ENCODE results near the gene CGNL1.

Gene CGNL1

DNA sequence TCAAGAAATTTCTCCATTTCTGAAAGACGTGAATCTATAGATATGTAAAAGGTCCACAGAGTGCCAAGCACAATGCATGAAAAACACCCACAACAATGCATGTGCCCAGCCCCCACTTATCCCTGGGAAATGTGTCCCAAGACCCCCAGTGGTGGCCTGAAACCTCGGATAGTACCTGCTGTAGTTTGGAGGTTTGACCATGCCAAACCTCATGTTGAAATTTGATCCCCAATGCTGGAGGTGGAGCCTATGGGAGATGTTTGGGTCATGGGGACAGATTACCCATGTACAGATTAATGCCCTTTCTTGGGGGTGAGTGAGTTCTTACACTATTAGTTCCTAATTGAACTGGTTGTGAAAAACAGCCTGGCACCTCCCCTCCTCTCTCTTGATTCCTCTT, 194.0 kb downstream of the CGNL1 start:
- DNase-seq (ENCODE audit: low read depth, low spot score) = no peak

DNA sequence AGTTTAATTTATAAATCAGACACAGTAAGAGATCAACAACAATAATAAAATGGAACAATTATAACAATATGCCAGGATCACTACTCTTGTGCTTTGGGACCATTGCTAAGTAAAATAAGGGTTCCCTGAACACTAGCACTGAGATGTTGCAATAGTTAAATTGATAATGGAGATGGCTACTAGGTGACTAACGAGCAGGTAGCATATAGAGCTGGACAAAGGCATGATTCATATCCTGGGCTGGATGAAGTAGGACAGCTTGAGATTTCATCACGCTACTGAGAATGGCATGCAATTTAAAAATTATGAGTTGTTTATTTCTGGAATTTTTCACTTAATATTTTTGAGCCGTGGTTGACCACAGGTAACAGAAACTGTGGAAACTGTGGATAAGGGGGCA, 194.7 kb downstream of the CGNL1 start:
- no peak for DNase-seq (ENCODE audit: low read depth, low spot score)

DNA sequence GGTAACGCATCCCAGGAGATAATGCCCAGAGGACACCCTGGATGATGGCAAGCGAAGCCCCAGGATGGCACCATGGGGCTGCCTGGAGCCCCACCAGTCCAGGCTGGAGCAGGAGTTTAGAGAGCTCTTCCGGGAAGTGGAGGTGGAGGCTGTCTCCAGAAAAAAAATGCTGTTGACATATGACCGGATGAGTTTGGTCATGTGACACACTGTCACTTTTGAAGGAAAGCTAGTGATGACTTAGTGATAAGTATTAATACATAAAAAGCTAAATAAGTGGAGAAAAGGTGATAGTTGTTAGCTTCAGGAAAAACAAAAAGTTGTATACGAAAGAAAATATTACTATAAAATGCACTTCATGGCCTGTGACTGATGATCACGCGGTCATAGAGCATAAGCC, 195.4 kb downstream of the CGNL1 start:
- DNase-seq (ENCODE audit: low read depth, low spot score) = no peak

DNA sequence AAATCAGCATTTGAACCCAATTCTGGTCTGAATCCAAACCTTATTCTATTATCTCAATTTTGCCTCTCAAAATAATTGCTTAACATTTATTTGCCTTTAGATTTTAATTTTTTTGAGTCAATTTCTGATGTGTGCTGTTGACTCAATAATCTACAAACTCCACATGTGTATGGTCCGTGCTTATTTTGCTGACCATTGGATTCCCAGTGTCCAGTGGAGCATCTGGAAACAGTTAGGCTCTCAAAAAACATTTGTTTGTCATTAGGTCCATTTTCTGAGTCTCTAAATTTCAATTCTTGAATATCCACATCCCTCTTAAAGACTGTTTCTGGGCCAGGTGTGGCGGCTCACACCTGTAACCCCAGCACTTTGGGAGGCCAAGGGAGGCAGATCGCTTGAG, 196.2 kb downstream of the CGNL1 start:
- no peak for DNase-seq (ENCODE audit: low read depth, low spot score)

DNA sequence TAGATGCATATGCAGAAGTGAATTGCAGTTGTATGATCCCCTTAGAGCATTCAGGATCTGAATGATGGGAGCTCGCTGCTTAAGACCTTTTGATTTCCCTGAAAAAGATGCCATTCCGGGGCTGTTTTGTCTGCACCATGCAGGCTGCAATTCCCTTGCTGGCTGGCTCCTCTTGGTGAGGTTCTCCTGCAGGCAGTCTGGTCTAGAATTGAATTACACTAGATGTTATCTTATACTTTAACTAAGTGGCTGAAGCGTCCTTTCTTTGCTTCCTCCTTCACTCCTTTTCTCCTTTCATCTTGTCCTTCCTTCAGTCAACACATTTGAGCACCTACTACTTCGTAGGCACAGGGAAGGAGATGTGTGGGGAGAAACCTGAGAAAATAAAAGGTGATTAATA, 196.8 kb downstream of the CGNL1 start:
- no peak for DNase-seq (ENCODE audit: low read depth, low spot score)

DNA sequence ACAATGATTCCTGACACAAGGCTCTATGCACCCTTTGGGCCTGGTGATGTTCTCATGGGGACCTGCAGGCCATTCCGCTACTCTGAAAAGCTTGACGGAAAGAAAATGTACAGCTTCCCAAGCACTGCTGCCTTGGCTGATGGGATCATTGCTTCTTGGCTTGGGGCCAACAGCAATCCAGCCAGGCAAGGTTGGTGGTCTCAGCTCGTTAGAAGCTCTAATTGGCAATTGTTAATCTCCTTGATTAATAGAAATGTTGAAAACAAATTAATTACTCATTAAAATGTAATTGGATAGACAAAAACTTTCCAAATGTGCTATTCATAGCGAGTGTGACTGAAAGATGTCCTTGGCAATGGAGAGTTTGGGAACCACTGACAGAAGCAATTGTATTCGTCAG, 199.1 kb downstream of the CGNL1 start:
- no peak for DNase-seq (ENCODE audit: low read depth, low spot score)

DNA sequence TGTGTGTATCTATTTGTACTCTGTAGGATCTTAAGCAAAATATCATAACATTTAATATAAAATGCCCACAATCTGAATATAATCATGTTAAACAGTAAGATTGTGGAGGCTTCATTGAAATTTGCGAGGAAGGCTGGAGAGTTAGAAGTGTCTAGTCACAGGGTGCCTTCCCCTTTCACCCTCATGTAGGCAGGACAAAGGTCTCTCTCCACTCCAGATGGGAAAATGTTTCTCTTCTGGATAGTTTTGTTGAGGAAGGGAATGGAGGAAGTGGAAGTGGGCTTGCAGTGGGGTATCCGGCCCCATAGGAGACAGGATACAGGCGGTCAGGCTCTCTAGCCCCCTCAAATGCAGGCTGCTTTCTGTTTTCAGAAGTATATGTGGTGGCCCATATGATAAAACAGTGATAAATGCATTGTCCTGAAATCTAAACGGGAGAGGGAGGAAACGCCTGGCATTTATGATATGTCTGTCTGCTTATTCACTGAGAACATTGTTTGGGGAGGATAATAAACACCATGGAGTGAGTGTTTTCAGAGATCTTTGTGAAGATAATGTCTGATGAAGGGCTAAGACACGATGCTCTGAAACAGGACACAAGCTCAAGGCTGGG, 202.1 kb downstream of the CGNL1 start:
- no peak for DNase-seq (ENCODE audit: low read depth, low spot score)

DNA sequence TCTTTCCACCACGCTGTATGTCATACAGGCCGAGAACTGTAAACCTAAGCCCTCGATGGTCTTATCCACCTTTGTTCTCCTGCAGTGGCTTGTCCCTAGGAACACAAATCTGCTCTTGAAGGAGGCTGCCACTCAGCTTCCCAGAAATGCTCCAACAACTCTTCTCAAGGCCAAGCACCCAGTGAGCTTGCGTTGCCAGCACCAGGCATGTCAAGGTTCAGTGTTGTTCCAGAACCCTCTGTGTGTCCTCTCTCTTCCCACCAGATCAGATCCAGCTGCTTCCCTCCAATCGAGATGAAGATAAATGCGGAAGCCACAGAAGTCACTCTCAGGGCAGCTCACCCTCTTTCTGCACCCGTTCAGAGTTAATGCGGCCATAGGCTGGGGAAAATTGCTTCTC, 204.1 kb downstream of the CGNL1 start:
- DNase-seq (ENCODE audit: low read depth, low spot score) = no peak

DNA sequence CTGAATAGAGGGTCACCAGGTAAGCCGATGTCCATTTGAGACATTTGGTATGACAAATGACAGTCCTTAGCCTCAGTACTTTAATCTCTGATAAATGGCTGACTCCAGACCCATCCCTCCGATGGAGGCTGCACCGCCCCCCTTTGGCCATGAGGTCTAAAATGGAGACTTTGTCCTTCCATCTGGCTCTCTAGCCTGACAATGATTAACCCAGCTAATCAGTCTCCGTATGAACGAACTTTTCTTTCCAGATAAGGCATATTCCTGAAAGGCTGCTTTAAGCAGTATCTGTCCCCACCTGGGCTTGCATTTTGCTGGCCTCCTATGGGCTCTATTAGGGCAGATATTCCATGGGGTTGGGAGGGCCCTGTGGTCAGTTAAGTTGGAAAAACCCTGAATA, 204.6 kb downstream of the CGNL1 start:
- DNase-seq (ENCODE audit: low read depth, low spot score) = no peak

DNA sequence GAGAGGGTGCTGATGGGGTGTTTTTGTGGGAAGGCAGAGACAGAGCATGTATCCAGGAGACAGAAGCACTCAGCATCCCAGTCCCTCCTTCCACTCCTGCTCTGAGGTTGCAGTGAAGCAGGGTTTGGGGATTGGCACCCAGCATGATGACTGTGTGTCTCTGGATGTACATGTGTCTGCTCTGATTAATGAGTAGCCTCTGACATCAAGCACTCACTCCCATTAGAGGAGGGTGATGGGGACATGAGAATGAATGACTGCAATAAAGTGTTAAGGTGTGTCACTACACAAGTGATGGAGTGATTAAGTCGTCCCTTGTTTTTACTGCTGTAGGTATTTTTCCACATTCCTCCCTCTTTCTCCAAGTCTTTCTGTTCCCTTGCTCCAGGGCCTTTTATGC, 205.8 kb downstream of the CGNL1 start:
- DNase-seq (ENCODE audit: low read depth, low spot score) = no peak

DNA sequence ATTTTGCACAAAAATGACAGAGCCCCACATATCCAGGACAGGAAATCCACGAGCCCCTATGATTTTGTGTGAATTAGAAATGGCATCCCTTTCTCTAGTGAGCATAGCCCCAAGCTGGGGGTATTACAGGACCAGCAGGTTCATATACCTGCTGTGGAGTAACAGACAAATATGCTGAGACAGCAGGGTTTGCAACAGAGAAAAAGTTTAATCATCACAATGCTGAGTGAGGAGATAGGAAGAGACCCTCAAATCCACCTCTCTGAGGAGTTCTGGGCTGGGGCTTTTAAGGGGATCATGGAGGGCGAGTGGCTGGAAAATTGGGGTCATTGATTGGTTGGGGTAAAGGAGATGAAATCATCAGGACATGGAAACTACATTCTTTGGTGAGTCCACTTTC, 207.0 kb downstream of the CGNL1 start:
- no peak for DNase-seq (ENCODE audit: low read depth, low spot score)

DNA sequence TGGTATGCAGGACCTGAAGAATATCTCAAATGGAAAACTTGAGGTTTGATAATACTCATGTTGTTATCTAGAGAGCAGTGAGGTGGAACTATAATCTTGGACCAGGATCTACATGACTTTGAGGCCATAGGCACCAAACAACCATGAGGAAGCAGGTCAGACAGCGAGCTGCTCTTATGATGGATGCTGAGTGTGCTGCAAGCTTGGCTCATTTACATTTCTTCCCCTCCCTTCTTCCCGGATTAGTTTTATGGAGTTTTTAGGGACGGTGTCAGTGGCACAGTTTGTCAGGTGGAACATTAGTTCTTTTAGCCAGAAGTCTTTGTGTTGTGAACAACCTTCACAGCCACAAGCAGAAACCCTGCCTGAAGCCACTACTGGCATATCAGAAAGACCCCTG, 207.4 kb downstream of the CGNL1 start:
- no peak for DNase-seq (ENCODE audit: low read depth, low spot score)

DNA sequence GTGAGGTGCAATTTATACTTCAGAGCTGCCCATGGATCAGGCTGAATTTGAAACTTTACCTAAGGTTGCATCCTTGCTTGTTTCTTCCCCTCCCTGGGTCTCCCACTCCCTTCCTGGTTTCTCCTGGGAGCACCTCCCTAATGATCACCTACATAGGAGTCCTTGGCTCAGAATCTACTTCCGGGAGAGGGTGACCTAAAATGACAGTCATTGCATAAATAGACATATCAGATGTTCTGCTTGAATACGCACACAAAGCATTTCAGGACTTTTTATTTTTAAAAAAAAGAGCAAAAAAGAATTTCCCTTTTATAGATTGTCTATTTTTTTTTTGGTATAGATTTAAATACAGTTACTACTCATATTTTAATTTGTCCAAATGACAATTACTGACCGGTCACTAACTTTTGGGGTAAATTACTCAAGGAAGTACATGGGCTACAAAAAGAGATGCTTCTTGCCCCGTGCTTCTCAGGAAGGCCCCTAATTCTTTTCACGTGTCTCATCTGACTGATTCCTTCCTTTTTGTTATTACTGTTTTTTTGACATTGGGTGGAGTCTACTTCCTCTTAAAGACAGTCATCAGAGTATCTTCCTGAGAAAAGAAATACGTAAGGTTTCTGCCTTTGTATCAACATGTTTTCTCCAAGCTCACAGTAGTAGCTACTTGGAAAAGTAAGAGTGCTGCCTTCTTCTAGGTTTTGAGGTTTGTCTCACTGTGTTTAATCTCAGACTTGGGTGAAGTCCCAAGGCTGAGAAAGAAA, 210.5 kb downstream of the CGNL1 start:
- DNase-seq (ENCODE audit: low read depth, low spot score) = no peak

DNA sequence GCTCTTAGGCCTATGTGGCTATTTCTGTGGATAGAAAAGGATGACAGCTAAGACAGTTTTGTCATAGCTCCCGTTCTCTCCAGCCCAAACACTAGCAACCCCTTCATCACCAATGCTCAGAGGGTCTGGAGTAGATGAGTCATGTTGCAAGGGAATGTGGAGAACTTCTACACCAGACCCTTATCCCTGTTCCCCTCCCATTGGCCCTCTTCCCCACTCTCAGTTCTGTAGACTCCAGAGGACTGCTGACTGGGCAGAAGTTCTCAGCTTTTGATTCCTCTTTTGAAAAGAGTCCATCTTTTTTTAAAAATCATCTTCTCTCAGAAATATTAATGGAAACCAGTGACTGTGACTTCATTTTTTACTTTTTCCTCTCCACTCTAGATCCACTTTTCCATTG, 213.0 kb downstream of the CGNL1 start:
- no peak for DNase-seq (ENCODE audit: low read depth, low spot score)

DNA sequence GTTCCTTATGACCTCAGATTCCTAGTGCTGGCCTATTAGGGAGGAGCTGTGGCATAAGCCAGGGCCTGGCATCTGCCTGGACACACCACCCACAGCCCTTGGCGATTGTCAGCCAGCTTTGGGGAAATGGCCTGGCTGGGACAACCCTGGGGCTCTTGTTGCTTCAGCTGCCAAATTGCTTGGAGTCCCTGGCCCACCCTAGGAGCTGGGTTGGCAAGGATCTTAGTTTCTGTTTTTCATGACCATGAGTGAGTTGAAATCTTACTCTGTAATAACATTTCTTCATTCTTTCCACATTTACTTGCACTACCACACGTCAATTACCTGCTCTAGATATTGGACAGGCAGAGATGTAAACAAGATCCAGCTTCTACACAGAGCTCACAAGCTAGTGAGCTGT, 213.4 kb downstream of the CGNL1 start:
- no peak for DNase-seq (ENCODE audit: low read depth, low spot score)

DNA sequence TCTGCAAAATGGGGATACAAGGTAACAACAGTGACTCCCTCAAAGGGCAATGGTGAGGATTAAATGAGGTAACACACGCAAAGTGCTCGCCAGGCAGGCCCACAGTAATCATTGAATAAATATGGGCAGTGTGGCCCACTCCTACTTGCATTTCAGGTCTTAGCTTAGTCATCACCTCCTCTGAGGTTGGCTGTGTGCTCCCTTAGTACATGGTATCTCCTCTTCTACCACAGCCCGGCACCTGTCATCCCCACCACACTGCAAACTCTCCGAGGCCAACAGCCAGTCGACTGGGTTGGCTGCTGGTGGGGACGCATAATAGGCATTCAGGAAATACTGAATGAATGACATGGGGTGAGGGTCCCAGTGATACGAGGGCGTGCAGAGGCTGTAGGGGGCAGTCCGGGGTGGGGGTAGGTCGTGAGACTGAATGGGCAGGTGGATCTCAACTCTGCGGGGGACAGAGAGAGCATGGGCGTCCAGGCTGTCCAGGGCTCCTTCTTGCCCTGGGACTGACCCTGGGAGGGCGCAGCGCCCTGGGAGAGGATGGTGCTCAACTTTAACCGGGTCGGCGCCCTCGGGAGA, 215.0 kb downstream of the CGNL1 start:
- no peak for DNase-seq (ENCODE audit: low read depth, low spot score)

DNA sequence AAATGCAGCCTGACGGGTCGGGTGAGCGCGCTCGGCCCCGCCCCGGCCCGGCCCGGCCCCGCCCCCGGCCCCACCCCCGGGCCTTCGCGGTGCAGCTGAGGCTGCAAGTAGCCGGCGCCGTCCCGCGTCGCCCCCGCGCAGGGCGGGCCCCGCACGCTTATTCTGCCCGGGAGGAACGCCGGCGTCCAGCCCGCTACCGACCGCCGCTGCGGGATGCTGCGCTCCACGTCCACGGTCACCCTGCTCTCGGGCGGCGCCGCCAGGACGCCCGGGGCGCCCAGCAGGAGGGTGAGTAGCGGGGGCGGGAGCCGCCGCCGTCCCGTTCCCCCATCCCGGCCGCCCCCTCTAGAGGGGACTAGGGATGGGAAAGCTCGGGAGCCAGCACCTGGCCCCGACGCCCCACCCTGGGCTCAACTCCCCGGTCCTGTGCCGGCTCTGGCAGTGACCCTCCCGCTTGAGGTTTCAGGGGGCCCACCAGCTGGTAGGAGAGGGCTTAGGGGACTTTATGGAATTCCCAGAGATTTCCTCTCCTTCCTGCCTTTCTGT, 215.6 kb downstream of the CGNL1 start, which contains the start of gene MYZAP:
Gene MYZAP (plus strand): TSS at position 83 of the 546 bp plus-strand sequence. CDS start 131 bp downstream, at position 214.
- no peak for DNase-seq (ENCODE audit: low read depth, low spot score)

DNA sequence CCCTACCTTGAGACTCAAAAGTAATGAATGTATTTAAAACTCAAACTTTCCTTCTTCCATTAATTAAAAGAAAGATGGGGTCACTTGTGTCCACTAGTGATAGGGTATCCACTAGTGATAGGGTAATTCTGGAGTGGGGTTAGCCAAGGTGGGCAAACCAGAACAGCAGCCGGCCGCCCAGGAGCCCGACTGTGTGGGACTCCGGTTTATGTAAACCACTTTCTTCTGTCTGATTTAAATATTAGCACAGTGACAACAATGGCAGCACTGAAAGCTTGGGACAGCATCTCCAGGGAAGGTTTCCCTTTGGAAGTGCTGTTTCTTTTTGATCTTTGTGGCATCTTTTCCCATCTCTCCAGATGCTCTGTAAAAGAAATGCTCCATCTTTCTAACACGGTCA, 216.1 kb downstream of the CGNL1 start:
- DNase-seq (ENCODE audit: low read depth, low spot score) = no peak

DNA sequence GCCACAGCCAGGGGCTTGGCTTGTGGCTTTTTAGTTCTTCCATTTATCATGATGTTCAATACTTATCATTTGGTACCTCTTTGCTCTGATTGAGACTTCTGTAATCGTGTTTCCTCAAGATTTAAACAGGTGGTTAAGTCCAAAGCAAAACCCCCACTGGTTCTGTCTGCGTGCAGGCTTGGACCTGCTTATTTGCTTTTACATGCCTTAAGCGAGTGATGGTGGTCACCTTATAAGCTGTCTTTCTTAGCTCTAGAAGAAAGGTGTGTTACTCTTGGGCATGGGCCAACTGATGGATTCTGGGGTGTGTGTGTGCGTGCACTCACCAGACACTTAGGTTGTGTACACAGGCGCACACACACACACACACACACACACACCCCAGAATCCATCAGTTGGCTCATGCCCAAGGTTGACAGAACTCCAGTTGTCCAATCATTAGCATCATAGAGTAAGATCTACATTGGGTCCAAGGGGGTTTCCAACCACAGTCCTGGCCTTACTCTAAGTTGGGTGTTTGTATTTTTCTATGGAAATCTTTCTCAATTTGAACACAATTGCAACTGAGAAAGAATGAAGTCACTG, 216.6 kb downstream of the CGNL1 start:
- DNase-seq (ENCODE audit: low read depth, low spot score) = no peak

DNA sequence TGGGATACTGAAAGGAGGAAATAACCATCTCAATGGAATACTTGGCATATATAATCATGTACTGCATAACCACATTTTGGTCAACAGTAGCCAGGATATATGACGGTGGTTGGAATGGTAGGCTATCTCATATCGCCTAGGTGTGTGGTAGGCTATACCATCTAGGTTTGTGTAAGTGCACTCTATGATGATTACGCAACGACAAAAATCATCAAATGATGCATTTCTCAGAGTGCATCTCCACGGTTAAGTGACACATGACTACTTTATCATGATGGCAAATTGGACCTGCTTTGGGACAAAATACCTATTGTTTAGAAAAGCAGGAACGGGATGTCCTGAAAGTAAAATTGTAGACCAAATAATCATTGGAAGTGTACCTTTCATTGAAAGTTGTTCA, 218.2 kb downstream of the CGNL1 start:
- DNase-seq (ENCODE audit: low read depth, low spot score) = no peak

DNA sequence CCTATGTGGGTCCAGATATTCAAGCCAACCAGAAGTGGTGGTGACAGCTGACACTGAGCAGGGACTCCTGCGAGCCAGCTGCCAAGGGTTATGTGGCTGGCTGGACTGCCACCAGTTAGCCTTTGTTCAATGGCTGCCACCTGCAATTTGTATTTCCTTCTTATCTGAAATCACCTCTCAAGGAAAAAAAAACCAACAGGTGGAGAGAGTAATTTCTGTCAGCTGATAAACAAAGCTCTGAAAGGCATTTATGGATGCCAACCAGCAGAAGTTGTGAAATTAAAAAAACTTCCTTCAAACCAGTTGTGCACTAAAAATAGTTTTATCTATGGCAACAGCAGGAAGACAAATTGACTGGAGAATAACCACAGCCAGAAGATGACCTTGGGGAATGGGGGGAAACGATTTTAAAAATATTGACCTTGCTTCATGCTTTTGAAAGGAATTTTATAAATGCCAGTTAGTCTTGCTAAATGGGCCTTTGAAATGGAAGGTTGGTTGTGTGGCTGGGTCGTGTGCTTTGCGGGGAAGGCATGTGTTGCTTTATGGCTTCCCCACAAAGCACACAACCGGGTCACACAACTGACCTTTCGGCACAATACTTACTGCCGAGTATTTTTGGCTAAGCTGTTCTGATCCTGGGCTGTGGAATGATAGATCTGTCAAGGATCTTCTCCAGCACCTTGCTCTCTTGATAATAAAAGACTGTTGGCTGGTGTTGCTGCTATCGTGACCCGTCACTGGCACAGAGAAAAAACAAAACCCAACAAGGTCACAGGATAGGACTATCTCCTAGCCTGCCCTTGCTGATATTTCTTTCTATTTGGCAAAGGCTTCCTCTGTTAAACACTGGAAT, 218.9 kb downstream of the CGNL1 start:
- DNase-seq (ENCODE audit: low read depth, low spot score) = no peak
